ENCODE data around the gene GLRX.
"Not testable (repeated sequence)": the region's sequence is repeated elsewhere in the genome, so short reads cannot be mapped to it uniquely, and the experiment has no call there.

- not testable (repeated sequence) for TF ChIP-seq CTCF (conservative IDR thresholded peaks at IDR 0.05 in 1 of 2, IDR thresholded peaks at IDR 0.05 in 1 of 2; ENCODE audit: extremely low read depth in 1 of 2, insufficient read depth in 1 of 2, low read depth in 1 of 2, low read length in 2 of 2); EZH2 (IDR thresholded peaks at IDR 0.05; ENCODE audit: borderline replicate concordance, low read length)
Measured at GRCh38 chr5:95811461-95812073, 11.0 kb downstream of the GLRX start.
